ENCODE data around the gene HDHD5.
A peak's percentile ranks its signal among the peaks of the same experiment; 100 is the strongest.

The HDHD5 gene

DNA sequence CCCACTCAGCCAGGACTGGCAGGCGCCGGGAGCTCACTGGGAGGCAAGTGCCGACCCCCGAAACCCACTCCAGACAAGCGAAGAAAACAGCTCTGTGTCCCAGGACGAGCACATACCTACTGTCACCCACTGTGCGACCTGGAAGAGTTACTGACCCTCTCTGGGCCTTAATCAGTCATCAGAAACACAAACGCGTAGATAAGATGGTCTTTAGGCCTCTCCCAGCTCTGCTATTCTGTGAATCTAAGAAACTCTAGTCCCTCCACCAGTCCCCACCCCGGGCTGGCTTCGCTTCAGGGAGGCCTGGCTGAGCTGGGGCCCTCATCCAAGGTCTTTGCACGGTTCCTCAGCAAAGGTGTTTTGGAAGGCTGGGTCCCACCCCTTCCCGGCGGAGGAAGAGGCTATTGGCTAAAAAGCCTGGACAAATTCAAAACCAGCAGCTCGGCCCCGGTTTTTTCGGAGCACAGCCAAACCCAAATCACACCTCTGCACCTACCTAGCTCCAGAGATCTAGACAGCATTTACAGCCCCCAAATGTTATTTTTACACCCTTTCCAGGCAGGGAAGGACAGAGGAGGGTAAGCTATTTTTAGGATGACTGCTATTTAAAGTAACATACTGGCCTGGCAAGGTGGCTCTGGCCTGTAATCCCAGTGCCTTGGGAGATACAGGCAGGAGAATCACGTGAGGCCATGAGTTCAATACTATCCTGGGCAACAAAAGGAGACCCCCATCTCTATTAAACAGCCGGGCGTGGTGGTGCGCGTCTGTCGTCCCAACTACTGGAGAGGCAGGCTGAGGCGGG, 13.2 kb upstream of the HDHD5 start:
- Mint-ChIP-seq H3K9me3 (no peaks in the 10 kb centered on the region), H3K4me3 (peak overlapping the region; percentile 77 to 84 (median 82)), H3K27me3 (ENCODE audit: low read depth) (no peaks in the 10 kb centered on the region), H3K27ac (peak overlapping the region; percentile 78 to 91 (median 89)), H3K36me3 (ENCODE audit: low read depth) (no peaks in the 10 kb centered on the region), H3K4me1 (peaks cover 5% of the 10 kb centered on the region)
- TF ChIP-seq, protein P1, sequence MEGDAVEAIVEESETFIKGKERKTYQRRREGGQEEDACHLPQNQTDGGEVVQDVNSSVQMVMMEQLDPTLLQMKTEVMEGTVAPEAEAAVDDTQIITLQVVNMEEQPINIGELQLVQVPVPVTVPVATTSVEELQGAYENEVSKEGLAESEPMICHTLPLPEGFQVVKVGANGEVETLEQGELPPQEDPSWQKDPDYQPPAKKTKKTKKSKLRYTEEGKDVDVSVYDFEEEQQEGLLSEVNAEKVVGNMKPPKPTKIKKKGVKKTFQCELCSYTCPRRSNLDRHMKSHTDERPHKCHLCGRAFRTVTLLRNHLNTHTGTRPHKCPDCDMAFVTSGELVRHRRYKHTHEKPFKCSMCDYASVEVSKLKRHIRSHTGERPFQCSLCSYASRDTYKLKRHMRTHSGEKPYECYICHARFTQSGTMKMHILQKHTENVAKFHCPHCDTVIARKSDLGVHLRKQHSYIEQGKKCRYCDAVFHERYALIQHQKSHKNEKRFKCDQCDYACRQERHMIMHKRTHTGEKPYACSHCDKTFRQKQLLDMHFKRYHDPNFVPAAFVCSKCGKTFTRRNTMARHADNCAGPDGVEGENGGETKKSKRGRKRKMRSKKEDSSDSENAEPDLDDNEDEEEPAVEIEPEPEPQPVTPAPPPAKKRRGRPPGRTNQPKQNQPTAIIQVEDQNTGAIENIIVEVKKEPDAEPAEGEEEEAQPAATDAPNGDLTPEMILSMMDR (IDR thresholded peaks at IDR 0.05; ENCODE audit: unreplicated experiment in 3 of 3): no peak

DNA sequence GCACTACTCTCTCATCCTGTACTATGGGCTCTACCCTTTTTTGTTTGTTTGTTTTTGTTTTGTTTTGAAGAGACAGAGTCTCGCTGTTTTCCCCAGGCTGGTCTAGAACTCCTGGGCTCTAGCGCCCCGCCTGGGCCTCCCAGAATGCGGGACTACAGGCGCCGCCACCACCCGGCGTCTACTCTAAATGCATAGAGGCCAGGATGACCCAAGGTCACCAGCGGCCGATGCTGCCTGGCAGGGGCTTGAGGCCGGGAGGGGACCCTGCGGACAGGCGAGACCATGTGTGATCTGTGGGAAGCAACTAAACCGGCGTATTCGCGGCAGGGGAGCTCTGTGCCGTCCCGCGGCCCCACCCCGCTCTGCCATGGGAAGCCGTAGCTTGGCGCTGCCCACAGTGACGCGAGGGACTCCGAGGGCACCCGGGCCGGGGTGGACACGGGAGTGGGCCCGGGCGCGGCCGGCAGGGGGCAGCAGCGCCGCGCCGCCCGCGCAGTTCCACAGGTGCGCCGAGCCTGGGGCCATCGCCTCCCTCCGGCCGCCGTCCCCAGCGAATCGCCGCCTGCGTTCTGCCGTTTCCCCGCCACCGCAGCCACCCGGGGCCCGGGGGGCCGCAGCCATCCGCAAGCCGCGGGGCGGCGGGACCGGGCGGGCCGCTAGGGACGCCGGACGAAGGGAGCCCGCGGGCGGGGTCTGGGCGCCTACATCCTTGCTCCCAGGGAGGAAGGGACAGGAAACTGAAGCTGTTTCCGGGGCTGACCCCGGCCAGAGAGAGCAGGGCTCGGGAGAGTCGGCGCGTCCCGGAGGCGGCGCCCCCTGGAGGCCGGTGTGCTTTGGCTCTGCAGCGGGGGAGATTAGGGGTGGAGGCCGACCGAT, 12.3 kb upstream of the HDHD5 start:
- H3K9me3 Mint-ChIP-seq: no peaks in the 10 kb centered on the region
- H3K27ac Mint-ChIP-seq: peak overlapping the region; percentile 78 to 98 (median 94)
- no peaks in the 10 kb centered on the region for H3K36me3 Mint-ChIP-seq (ENCODE audit: low read depth)
- peak overlapping the region; percentile 88 to 93 (median 92) for H3K4me3 Mint-ChIP-seq
- H3K4me1 Mint-ChIP-seq: peaks cover 5% of the 10 kb centered on the region
- peaks cover under 1% of the 10 kb centered on the region for H3K27me3 Mint-ChIP-seq (ENCODE audit: low read depth)
- TF ChIP-seq, protein P1 (IDR thresholded peaks at IDR 0.05; ENCODE audit: unreplicated experiment in 3 of 3): peak; percentile 85 to 90 (median 89)

DNA sequence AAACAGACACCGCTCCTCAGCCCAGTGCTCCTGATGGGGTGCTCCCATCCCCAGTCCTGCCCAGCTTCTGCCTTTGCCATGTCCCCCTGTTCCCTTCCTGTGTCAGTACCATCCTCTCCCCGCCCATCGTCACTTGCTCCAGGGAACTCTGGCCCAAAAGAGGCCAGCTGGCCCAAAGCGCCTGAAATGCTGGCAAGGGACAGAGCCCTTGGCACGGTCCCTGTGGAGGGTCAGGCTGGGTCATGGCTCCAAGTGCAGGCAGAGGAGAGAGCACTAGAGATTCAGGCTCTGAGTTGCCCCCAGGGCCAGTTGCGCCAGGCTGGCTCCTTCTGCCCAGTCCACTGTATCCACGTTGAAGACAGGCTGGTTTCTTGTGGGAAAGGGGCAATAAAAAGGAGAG, 8.4 kb upstream of the HDHD5 start:
- TF ChIP-seq, protein P1 (IDR thresholded peaks at IDR 0.05; ENCODE audit: unreplicated experiment in 3 of 3): no peak
- Mint-ChIP-seq H3K9me3 (no peaks in the 10 kb centered on the region), H3K27ac (peak overlapping the region in 1 of 3 experiments; percentile 4), H3K4me1 (peaks cover 5% of the 10 kb centered on the region), H3K27me3 (ENCODE audit: low read depth) (peaks cover 3% of the 10 kb centered on the region), H3K36me3 (ENCODE audit: low read depth) (no peaks in the 10 kb centered on the region), H3K4me3 (peak overlapping the region in 2 of 3 experiments; percentile 4 to 24)

DNA sequence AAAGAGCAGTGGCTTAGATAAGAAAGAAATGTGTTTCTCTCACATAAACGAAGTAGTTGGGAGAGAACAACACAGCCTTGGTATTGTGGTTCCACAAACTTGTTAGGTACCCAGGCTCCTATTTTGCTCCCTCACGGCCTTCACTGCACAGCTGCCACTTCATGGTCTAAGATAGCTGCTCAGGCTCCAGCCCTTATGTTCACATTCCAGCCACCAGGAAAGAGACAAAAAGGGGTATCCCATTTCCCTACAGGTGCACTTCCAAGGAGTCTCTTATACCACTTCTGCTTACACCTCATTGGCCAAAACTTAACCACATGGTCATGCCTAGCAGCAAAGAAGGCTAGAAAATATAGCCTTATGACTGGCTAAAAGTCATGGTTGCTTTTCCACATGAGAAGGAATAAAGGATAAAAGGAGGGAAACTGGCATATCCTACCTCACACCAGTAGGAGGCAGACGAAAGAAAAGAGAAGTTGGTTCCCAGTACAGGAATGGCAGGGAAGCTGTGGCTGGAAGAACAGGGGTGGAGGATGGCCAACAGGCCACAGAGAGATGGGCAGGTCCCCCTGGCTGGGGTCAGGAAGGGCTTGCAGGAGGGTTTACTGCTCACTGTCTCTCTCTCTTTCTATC, 5.4 kb upstream of the HDHD5 start:
- peaks cover 3% of the 10 kb centered on the region for H3K27me3 Mint-ChIP-seq (ENCODE audit: low read depth)
- H3K36me3 Mint-ChIP-seq (ENCODE audit: low read depth): no peaks in the 10 kb centered on the region
- TF ChIP-seq, protein P1 (IDR thresholded peaks at IDR 0.05; ENCODE audit: unreplicated experiment in 3 of 3): peak; percentile 6 to 27 (median 11)
- no peak overlapping the region for H3K4me3 Mint-ChIP-seq
- H3K4me1 Mint-ChIP-seq: peaks cover 6% of the 10 kb centered on the region
- H3K9me3 Mint-ChIP-seq: no peaks in the 10 kb centered on the region
- H3K27ac Mint-ChIP-seq: no peak overlapping the region

DNA sequence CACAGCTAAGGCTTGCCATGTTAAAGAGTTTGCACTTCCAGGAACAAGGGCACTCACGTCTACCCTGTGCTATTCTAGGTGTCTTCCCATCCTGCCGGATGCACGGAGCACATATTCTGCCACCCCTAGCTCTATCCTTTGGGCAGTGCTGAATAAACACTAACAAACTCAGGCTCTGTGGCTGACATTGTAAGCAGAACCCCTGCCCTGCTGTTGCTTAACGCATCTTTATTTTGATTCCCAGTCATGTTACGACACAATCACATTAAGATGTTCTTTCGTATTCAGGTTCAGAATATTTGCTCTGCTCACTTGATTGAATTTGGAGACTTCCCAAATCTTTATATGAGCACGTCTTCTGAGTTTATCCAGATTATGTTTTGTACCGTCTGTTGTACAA, 3.7 kb upstream of the HDHD5 start:
- Mint-ChIP-seq H3K27me3 (ENCODE audit: low read depth) (peaks cover 3% of the 10 kb centered on the region), H3K4me3 (peak overlapping the region in 2 of 3 experiments; percentile 15 to 33), H3K4me1 (peaks cover 6% of the 10 kb centered on the region), H3K27ac (no peak overlapping the region), H3K9me3 (no peaks in the 10 kb centered on the region), H3K36me3 (ENCODE audit: low read depth) (no peaks in the 10 kb centered on the region)
- TF ChIP-seq, protein P1 (IDR thresholded peaks at IDR 0.05; ENCODE audit: unreplicated experiment in 3 of 3): no peak

All from nephron (organoid).